ENCODE measurements around the gene TMEM240. TPM values are rescaled to one million over a fixed set of nuclear protein-coding genes. Genes with fewer than 3 reads are reported as not detected.
A peak's percentile ranks its signal among the peaks of the same experiment; 100 is the strongest.

Gene TMEM240
- total and polyA plus RNA-seq, 9 of the 15 experiments (the other 6 are each of a cell fraction or from before 2014, with no cell fraction given): 0.24 to 2.0 (median 0.69) TPM; not detected in 5

GRCh38 chr1:1573843-1574720 is 33.7 kb upstream of the TMEM240 start (continued):
- no peak for TF ChIP-seq MBD1 (CRISPR knock-in tag; IDR thresholded peaks at IDR 0.05)
- TF ChIP-seq NR4A1 (CRISPR knock-in tag; IDR thresholded peaks at IDR 0.05): no peak
- TF ChIP-seq NR4A1 (tag; IDR thresholded peaks at IDR 0.05): no peak
- TF ChIP-seq PREB (CRISPR knock-in tag; IDR thresholded peaks at IDR 0.05): no peak; the same call in 1 of the 2 replicates
- TF ChIP-seq DLX4 (CRISPR knock-in tag; IDR thresholded peaks at IDR 0.05): no peak
- TF ChIP-seq BRF1 (IDR thresholded peaks at IDR 0.05; ENCODE audit: borderline replicate concordance, extremely low read depth, insufficient read length): no peak
- 0 out of 2 replicates have a peak, but pooled peaks have one; percentile 3 for TF ChIP-seq TCF3 (CRISPR knock-in tag; IDR thresholded peaks at IDR 0.05)
- TF ChIP-seq HMGN3 (IDR thresholded peaks at IDR 0.05; ENCODE audit: borderline replicate concordance, extremely low read depth, insufficient read length, low read depth, low read length): no peak
- no peak for TF ChIP-seq ARID3A (IDR thresholded peaks at IDR 0.05; ENCODE audit: borderline replicate concordance, low read depth, low read length)
- TF ChIP-seq KLF10 (CRISPR knock-in tag; IDR thresholded peaks at IDR 0.05): no peak
- TF ChIP-seq KHSRP (IDR thresholded peaks at IDR 0.05): no peak
- TF ChIP-seq ELF2 (CRISPR knock-in tag; IDR thresholded peaks at IDR 0.05): 0 out of 2 replicates have a peak, but pooled peaks have one; percentile 56
- peak in 1 of 2 experiments; percentile 60; a peak in 2 of 4 replicates for TF ChIP-seq MLLT1 (IDR thresholded peaks at IDR 0.05)
- no peak for TF ChIP-seq CAMTA2 (CRISPR knock-in tag; conservative IDR thresholded peaks at IDR 0.05)
- no peak for TF ChIP-seq GATA2 (CRISPR knock-in tag; IDR thresholded peaks at IDR 0.05)
- TF ChIP-seq ZNF347 (CRISPR knock-in tag; IDR thresholded peaks at IDR 0.05; ENCODE audit: low read depth): no peak
- no peak for TF ChIP-seq SPI1 (IDR thresholded peaks at IDR 0.05; ENCODE audit: borderline replicate concordance, low read depth, low read length)
- TF ChIP-seq NR3C1 (CRISPR knock-in tag; IDR thresholded peaks at IDR 0.05): no peak; the same call in 1 of the 2 replicates
- no peak for TF ChIP-seq PTBP1 (IDR thresholded peaks at IDR 0.05; ENCODE audit: low read depth, low read length)
- TF ChIP-seq FOXO4 (CRISPR knock-in tag; IDR thresholded peaks at IDR 0.05): no peak
